Esophagus squamous epithelium (tissue), 5 donors: ENCODE data around the gene CABCOCO1. TPM values are rescaled to one million over a fixed set of nuclear protein-coding genes. Genes with fewer than 3 reads are reported as not detected.

Source experiments
- DNase-seq: peaks from one replicate; lab custom pipeline; 2025; lab: John Stamatoyannopoulos, UW
- H3K27ac ChIP-seq, 4 donors: fragments of 200-600 bp; sonication (generic); one replicate each; pipeline ENCODE4 v1.5.1; 2016 to 2019; ENCODE audit warnings: mild to moderate bottlenecking in 1 of 4
- H3K27me3 ChIP-seq, 4 donors: fragments of 200-600 bp; sonication (generic); 1 replicate in 3 of 4; 2 replicates in 1 of 4; pipeline versions ENCODE4 v1.5.1 to v1.6.0; 2017 to 2021; ENCODE audit warnings: antibody characterized with exemption in 1 of 4
- H3K36me3 ChIP-seq, 3 donors: fragments of 200-600 bp; sonication (generic); one replicate each; pipeline ENCODE4 v1.5.1; 2016 to 2019
- H3K4me1 ChIP-seq, 3 donors: fragments of 200-600 bp; sonication (generic); one replicate each; pipeline ENCODE4 v1.5.1; 2017 to 2019
- H3K4me3 ChIP-seq, 4 donors: fragments of 200-600 bp; sonication (generic); 1 replicate in 3 of 4; 2 replicates in 1 of 4; pipeline ENCODE4 v1.5.1; 2016 to 2019; ENCODE audit warnings: mild to moderate bottlenecking in 2 of 4, moderate library complexity in 1 of 4
- H3K9me3 ChIP-seq, 3 donors: fragments of 200-600 bp; sonication (generic); one replicate each; pipeline ENCODE4 v1.5.1; 2016 to 2019
- CTCF ChIP-seq, 6 experiments: fragments of 450-650 bp in 4 of 6; fragments of 200-600 bp in 2 of 6; sonication (generic) in 2 of 6; IDR thresholded peaks; one replicate each; pipeline ENCODE4 v1.5.1; 2016 to 2019; ENCODE audit warnings: antibody characterized with exemption in 6 of 6, mild to moderate bottlenecking in 4 of 6, moderate library complexity in 4 of 6
- POLR2A ChIP-seq, 4 donors: fragments of 450-650 bp; IDR thresholded peaks; one replicate each; pipeline ENCODE4 v1.6.1; 2017; ENCODE audit warnings: antibody characterized with exemption in 4 of 4, mild to moderate bottlenecking in 4 of 4, moderate library complexity in 3 of 4
- WGBS, 2 donors: methylation state at CpG; one replicate each; pipeline ENCODE4 v1.1.5; 2018; 5-methylcytosine and 5-hydroxymethylcytosine counted together
- intact Hi-C: fragments of 100-400 bp; cut with DNase I; formaldehyde crosslinking; loops from one replicate; pipeline ENCODE4 v1.15.0; 2022
- total RNA-seq, 4 donors: library from RNA; depleted of rRNA; stranded (reverse); fragments of >200 nt; gene quantifications; one replicate each; pipeline ENCODE4 v1.1.0, GENCODE V29; 2016
- donor health status: DM: yes; HTN: yes; CAD: no.

Gene CABCOCO1
- total RNA-seq, 4 donors from 2014 or later = 0.38 TPM; not detected in 3

GRCh38 chr10:61618388-61618961 is 44.3 kb upstream of the CABCOCO1 start:
- H3K27ac ChIP-seq = no peak overlapping the region
- intact Hi-C loops = no loop called here
- 48 to 67% methylated on average over 2 of the region's 2 CpGs for WGBS, 2 donors

GRCh38 chr10:61620506-61620905 is 42.2 kb upstream of the CABCOCO1 start:
- no peaks in the 10 kb centered on the region for H3K27me3 ChIP-seq
- intact Hi-C loops = no loop called here
- no peak overlapping the region for H3K4me3 ChIP-seq
- H3K27ac ChIP-seq = no peak overlapping the region
- TF ChIP-seq POLR2A (IDR thresholded peaks at IDR 0.05) = no peak
- TF ChIP-seq CTCF (IDR thresholded peaks at IDR 0.05) = no peak
- H3K36me3 ChIP-seq = no peaks in the 10 kb centered on the region
- DNase-seq = no peak
- peaks cover 0 to 40% (median 0%) of the 10 kb centered on the region in 3 donors for H3K4me1 ChIP-seq
- H3K9me3 ChIP-seq = no peaks in the 10 kb centered on the region

More at GRCh38 chr10:61618388-61618961, 44.3 kb upstream of the CABCOCO1 start:
- Histone ChIP-seq H3K4me1 (peaks cover 0 to 25% (median 0%) of the 10 kb centered on the region in 3 donors), H3K9me3 (no peaks in the 10 kb centered on the region), H3K36me3 (no peaks in the 10 kb centered on the region), H3K27me3 (no peaks in the 10 kb centered on the region), H3K4me3 (no peak overlapping the region)
- no peak for DNase-seq
- TF ChIP-seq POLR2A (IDR thresholded peaks at IDR 0.05) = no peak
- TF ChIP-seq CTCF (IDR thresholded peaks at IDR 0.05) = no peak

GRCh38 chr10:61621605-61622051 is 41.1 kb upstream of the CABCOCO1 start:
- no peaks in the 10 kb centered on the region for H3K27me3 ChIP-seq

GRCh38 chr10:61623161-61623560 is 39.6 kb upstream of the CABCOCO1 start:
- H3K27ac ChIP-seq = peak overlapping the region in 1 of 4 donors; percentile 18
- TF ChIP-seq CTCF (IDR thresholded peaks at IDR 0.05) = no peak
- no peak for TF ChIP-seq POLR2A (IDR thresholded peaks at IDR 0.05)
- H3K27me3 ChIP-seq = no peaks in the 10 kb centered on the region
- 30 to 42% methylated on average over 4 of the region's 4 CpGs for WGBS, 2 donors
- H3K9me3 ChIP-seq = no peaks in the 10 kb centered on the region
- intact Hi-C loops = no loop called here
- H3K4me1 ChIP-seq = peaks cover 0 to 43% (median 0%) of the 10 kb centered on the region in 3 donors
- no peaks in the 10 kb centered on the region for H3K36me3 ChIP-seq
- no peak for DNase-seq
- no peak overlapping the region for H3K4me3 ChIP-seq

More at GRCh38 chr10:61621605-61622051, 41.1 kb upstream of the CABCOCO1 start:
- intact Hi-C loops = no loop called here
- WGBS, 2 donors = 29 to 33% methylated on average over 8 to 10 of the region's 10 CpGs
- DNase-seq = no peak
- Histone ChIP-seq H3K36me3 (no peaks in the 10 kb centered on the region), H3K9me3 (no peaks in the 10 kb centered on the region), H3K4me3 (peak overlapping the region in 1 of 4 donors; percentile 32), H3K27ac (no peak overlapping the region), H3K4me1 (peaks cover 0 to 40% (median 0%) of the 10 kb centered on the region in 3 donors)
- no peak for TF ChIP-seq POLR2A (IDR thresholded peaks at IDR 0.05)
- TF ChIP-seq CTCF (IDR thresholded peaks at IDR 0.05) = no peak

- H3K27ac ChIP-seq = no peak overlapping the region
- WGBS, 2 donors = 85 to 95% methylated on average over 2 of the region's 2 CpGs
- H3K4me3 ChIP-seq = no peak overlapping the region
- no peaks in the 10 kb centered on the region for H3K9me3 ChIP-seq
- peaks cover 0 to 52% (median 0%) of the 10 kb centered on the region in 3 donors for H3K4me1 ChIP-seq
- no peak for TF ChIP-seq POLR2A (IDR thresholded peaks at IDR 0.05)
- no peak for TF ChIP-seq CTCF (IDR thresholded peaks at IDR 0.05)
- no peaks in the 10 kb centered on the region for H3K36me3 ChIP-seq
- no peak for DNase-seq
- H3K27me3 ChIP-seq = no peaks in the 10 kb centered on the region
- intact Hi-C loops = no loop called here
These were observed 36.5 kb upstream of the CABCOCO1 start for GRCh38 chr10:61626209-61626608.
